GM21619 (cell line): ENCODE measurements around the gene LRPPRC.
A peak's percentile ranks its signal among the peaks of the same experiment; 100 is the strongest.
"Not testable (repeated sequence)": the region's sequence is repeated elsewhere in the genome, so short reads cannot be mapped to it uniquely, and the experiment has no call there.

Experiments
- ATAC-seq: cut with Tn5 transposase; IDR thresholded peaks from one replicate; pipeline ENCODE4 v1.9.1; 2021; ENCODE audit not compliant: unreplicated experiment

LRPPRC gene

GRCh38 chr2:43995733-43996533, at the start of gene LRPPRC:
Gene LRPPRC, minus strand, starts transcription at chr2:43995989. Its CDS starts 42 bp downstream, at chr2:43995947.
- ATAC-seq = peak; percentile 86

- ATAC-seq = no peak
Measured at GRCh38 chr2:44045061-44045460, 49.3 kb upstream of the LRPPRC start.

- peak; percentile 99 for ATAC-seq
Measured at GRCh38 chr2:44044281-44044720, 48.5 kb upstream of the LRPPRC start.

GRCh38 chr2:44040365-44040764, 44.6 kb upstream of the LRPPRC start:
- no peak for ATAC-seq

- ATAC-seq = no peak
Measured at GRCh38 chr2:44038277-44038676, 42.5 kb upstream of the LRPPRC start.

- no peak for ATAC-seq
Measured at GRCh38 chr2:44037221-44037620, 41.4 kb upstream of the LRPPRC start.

GRCh38 chr2:44033947-44034346, 38.2 kb upstream of the LRPPRC start:
- no peak for ATAC-seq

GRCh38 chr2:44027076-44027475, 31.3 kb upstream of the LRPPRC start:
- ATAC-seq = not testable (repeated sequence)

GRCh38 chr2:44016282-44016681, 20.5 kb upstream of the LRPPRC start:
- ATAC-seq = no peak

GRCh38 chr2:44015239-44015638, 19.4 kb upstream of the LRPPRC start:
- ATAC-seq = no peak

GRCh38 chr2:44013205-44013604, 17.4 kb upstream of the LRPPRC start:
- ATAC-seq = not testable (repeated sequence)

GRCh38 chr2:44010266-44010665, 14.5 kb upstream of the LRPPRC start:
- ATAC-seq = no peak

GRCh38 chr2:44009136-44009735, 13.4 kb upstream of the LRPPRC start:
- no peak for ATAC-seq

GRCh38 chr2:44005846-44006245, 10.1 kb upstream of the LRPPRC start:
- no peak for ATAC-seq

- ATAC-seq = no peak
Measured at GRCh38 chr2:44004735-44005602, 9.2 kb upstream of the LRPPRC start.

GRCh38 chr2:44001716-44002115, 5.9 kb upstream of the LRPPRC start:
- no peak for ATAC-seq

- ATAC-seq = no peak
Measured at GRCh38 chr2:43998263-43998662, 2.5 kb upstream of the LRPPRC start.

GRCh38 chr2:43993437-43993836, 2.4 kb downstream of the LRPPRC start:
- ATAC-seq = no peak

GRCh38 chr2:43989545-43989944, 6.2 kb downstream of the LRPPRC start:
- ATAC-seq = no peak

GRCh38 chr2:43986600-43986999, 9.2 kb downstream of the LRPPRC start:
- ATAC-seq = no peak

GRCh38 chr2:43985359-43985758, 10.4 kb downstream of the LRPPRC start:
- no peak for ATAC-seq
